HEK293T (cell line): ENCODE data around the gene HTT.

Source experiments
- CTCF ChIA-PET: fragments of 350-600 bp; formaldehyde crosslinking; extraction: SDS; loops from one replicate; lab custom pipeline; 2021; ENCODE audit warnings: antibody characterized with exemption, inconsistent platforms; lab: Yijun Ruan, JAX
- POLR2A ChIA-PET: fragments of 350-600 bp; formaldehyde crosslinking; extraction: SDS; loops from one replicate; lab custom pipeline; 2020; ENCODE audit warnings: antibody characterized with exemption, inconsistent platforms; lab: Yijun Ruan, JAX
- DNase-seq: peaks from one replicate; pipeline ENCODE4 v3.0.0; 2012; ENCODE audit warnings: mixed read lengths; ENCODE audit errors: extremely low spot score
- ARNT ChIP-seq: fragments of 450-650 bp; IDR thresholded peaks from 2 replicates; pipeline ENCODE4 v1.6.1; 2017; ENCODE audit warnings: mild to moderate bottlenecking
- BHLHE40 ChIP-seq: fragments of 450-650 bp; IDR thresholded peaks from 2 replicates; pipeline ENCODE4 v1.6.1; 2016; ENCODE audit warnings: mild to moderate bottlenecking, moderate library complexity, borderline replicate concordance
- CTBP1 ChIP-seq: fragments of 450-650 bp; IDR thresholded peaks from 2 replicates; pipeline ENCODE4 v1.6.1; 2016; ENCODE audit warnings: borderline replicate concordance
- ELF4 ChIP-seq: fragments of 450-650 bp; IDR thresholded peaks from 2 replicates; pipeline ENCODE4 v1.6.1; 2017; ENCODE audit warnings: antibody characterized with exemption
- FOXA1 ChIP-seq: fragments of 450-650 bp; IDR thresholded peaks from 2 replicates; pipeline ENCODE4 v1.6.1; 2016; ENCODE audit warnings: mild to moderate bottlenecking
- FOXK2 ChIP-seq: fragments of 450-650 bp; IDR thresholded peaks from 2 replicates; pipeline ENCODE4 v1.6.1; 2016; ENCODE audit warnings: mild to moderate bottlenecking
- FOXM1 ChIP-seq: fragments of 450-650 bp; IDR thresholded peaks from 2 replicates; pipeline ENCODE4 v1.6.1; 2017; ENCODE audit warnings: mild to moderate bottlenecking, borderline replicate concordance
- HDGF ChIP-seq: fragments of 450-650 bp; IDR thresholded peaks from 2 replicates; pipeline ENCODE4 v1.6.1; 2017; ENCODE audit warnings: antibody characterized with exemption, borderline replicate concordance
- L3MBTL2 ChIP-seq: fragments of 450-650 bp; conservative IDR thresholded peaks from 2 replicates; pipeline ENCODE4 v1.6.1; 2016; ENCODE audit warnings: mild to moderate bottlenecking
- LEF1 ChIP-seq: fragments of 450-650 bp; IDR thresholded peaks from 2 replicates; pipeline ENCODE4 v1.6.1; 2017; ENCODE audit warnings: mild to moderate bottlenecking, borderline replicate concordance
- NFRKB ChIP-seq: fragments of 450-650 bp; IDR thresholded peaks from 2 replicates; pipeline ENCODE4 v1.6.1; 2016; ENCODE audit warnings: mild to moderate bottlenecking, moderate library complexity
- PKNOX1 ChIP-seq: fragments of 450-650 bp; IDR thresholded peaks from 2 replicates; pipeline ENCODE4 v1.6.1; 2016
- SP1 ChIP-seq: fragments of 450-650 bp; IDR thresholded peaks from 2 replicates; pipeline ENCODE4 v1.6.1; 2017
- SUZ12 ChIP-seq: fragments of 450-650 bp; IDR thresholded peaks from 2 replicates; pipeline ENCODE4 v1.6.1; 2016; ENCODE audit warnings: mild to moderate bottlenecking
- TARDBP ChIP-seq: fragments of 450-650 bp; IDR thresholded peaks from 2 replicates; pipeline ENCODE4 v1.6.1; 2016
- ZNF384 ChIP-seq: fragments of 450-650 bp; IDR thresholded peaks from 2 replicates; pipeline ENCODE4 v1.6.1; 2016

HTT gene

DNA sequence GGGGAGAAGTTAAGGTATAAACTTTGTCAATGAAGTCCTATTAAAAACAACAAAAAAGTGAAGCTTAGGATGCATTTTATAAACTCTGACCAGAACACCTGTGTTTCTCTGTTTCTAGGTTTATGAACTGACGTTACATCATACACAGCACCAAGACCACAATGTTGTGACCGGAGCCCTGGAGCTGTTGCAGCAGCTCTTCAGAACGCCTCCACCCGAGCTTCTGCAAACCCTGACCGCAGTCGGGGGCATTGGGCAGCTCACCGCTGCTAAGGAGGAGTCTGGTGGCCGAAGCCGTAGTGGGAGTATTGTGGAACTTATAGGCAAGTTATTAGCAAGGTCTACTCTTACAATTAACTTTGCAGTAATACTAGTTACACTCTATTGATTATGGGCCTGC, 46.6 kb downstream of the HTT start:
- TF ChIP-seq FOXK2 (no peak), PKNOX1 (no peak), CTBP1 (no peak), ELF4 (no peak)
- ChIA-PET CTCF (interaction anchor here (0.7 kb wide), 1 partner anchor 15 kb away, joined by 3 read pairs; no protein-coding TSS in a partner anchor), POLR2A (no interaction called here)
- no peak for DNase-seq

DNA sequence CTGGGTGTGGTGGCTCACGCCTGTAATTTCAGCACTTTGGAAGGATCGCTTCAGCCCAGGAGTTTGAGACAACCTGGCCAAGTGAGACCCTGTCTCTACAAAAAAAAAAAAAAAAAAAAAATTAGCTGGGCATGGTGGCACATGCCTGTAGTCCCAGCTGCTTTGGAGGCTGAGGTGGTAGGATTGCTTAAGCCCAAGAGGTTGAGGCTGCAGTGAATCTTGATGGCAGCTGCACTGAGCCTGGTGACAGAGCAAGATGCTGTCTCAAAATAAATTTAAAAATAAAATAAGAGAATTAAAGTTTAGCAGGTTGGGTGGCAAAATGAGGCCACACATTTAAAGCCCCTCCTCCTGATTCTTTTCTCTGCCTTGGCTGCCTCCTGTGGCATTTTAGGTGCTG, 47.1 kb downstream of the HTT start:
- POLR2A ChIA-PET, result no interaction called here
- CTCF ChIA-PET, result interaction anchor here (1.0 kb wide), 1 partner anchor 20 kb away, joined by 3 read pairs; no protein-coding TSS in a partner anchor
- TF ChIP-seq BHLHE40 (no peak), ELF4 (no peak), LEF1 (no peak), TARDBP (no peak), NFRKB (no peak), CTBP1 (no peak), SP1 (no peak), SUZ12 (no peak), HDGF (no peak), ARNT (no peak), PKNOX1 (no peak), L3MBTL2 (no peak), FOXM1 (no peak), ZNF384 (no peak), FOXA1 (no peak), FOXK2 (no peak)
- DNase-seq, result no peak

GRCh38 chr4:3122081-3122563, 47.6 kb downstream of the HTT start:
- ChIA-PET CTCF (interaction anchor here (1.0 kb wide), 1 partner anchor 19 kb away, joined by 3 read pairs; no protein-coding TSS in a partner anchor), POLR2A (no interaction called here)
- TF ChIP-seq BHLHE40 (no peak), SP1 (no peak), NFRKB (no peak), FOXM1 (no peak), SUZ12 (no peak), LEF1 (no peak), HDGF (no peak), FOXK2 (no peak), L3MBTL2 (no peak)
- no peak for DNase-seq

GRCh38 chr4:3123181-3123671, 48.7 kb downstream of the HTT start:
- no peak for TF ChIP-seq BHLHE40
- no peak for TF ChIP-seq HDGF
- ChIA-PET CTCF (no interaction called here), POLR2A (no interaction called here)
- DNase-seq, result no peak

DNA sequence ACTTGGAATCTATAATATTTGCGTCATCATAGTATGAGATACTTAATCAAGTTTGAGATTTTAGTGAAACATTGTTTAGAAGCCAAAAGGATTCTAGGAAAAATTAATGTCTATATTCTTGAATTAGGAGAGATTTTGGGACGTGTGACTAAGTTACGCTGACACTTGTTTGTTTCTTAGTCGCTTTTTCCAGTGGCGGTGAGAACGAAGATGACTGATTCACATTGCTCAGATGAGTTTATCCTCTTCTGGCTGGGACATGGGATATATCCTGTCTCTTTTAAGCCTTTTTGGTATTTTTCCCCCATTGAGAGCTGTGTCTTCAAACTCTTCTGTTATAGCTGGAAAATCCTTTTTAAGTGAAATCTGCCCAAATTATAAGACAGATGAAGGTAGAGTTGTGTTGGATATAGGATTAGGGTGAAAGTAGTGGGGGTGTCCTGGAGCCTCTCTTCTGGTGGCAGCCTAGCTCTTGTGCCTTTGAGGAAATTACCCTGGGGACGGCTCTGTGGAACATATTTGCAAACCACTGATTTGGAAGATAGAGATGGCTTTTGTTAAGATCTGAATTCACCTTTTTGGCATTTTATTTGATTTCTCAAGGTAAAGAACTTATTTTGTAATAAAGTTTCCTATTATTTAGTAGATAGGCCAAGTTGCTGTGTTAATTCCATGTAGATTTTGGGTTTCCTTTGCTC, 49.7 kb downstream of the HTT start:
- ChIA-PET POLR2A (no interaction called here), CTCF (no interaction called here)
- TF ChIP-seq HDGF, result no peak
- TF ChIP-seq NFRKB, result no peak
- no peak for TF ChIP-seq SP1
- TF ChIP-seq SUZ12, result no peak
- TF ChIP-seq ZNF384, result no peak
- TF ChIP-seq PKNOX1, result no peak
- DNase-seq, result no peak

DNA sequence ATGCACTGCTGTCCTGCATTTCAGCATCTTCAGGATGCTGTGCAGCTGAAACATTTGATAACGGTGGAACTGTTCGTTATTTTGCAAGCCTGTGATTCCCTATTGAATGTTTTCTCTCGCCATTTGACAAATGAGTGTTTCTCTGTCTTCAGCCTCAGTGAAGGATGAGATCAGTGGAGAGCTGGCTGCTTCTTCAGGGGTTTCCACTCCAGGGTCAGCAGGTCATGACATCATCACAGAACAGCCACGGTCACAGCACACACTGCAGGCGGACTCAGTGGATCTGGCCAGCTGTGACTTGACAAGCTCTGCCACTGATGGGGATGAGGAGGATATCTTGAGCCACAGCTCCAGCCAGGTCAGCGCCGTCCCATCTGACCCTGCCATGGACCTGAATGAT, 52.6 kb downstream of the HTT start:
- CTCF ChIA-PET, result no interaction called here

More for the DNA sequence above, 52.6 kb downstream of the HTT start:
- TF ChIP-seq FOXM1, result no peak
- TF ChIP-seq PKNOX1, result no peak
- no peak for TF ChIP-seq LEF1
- TF ChIP-seq ARNT, result no peak
- no peak for TF ChIP-seq FOXK2
- TF ChIP-seq ZNF384, result no peak
- no peak for TF ChIP-seq HDGF
- TF ChIP-seq FOXA1, result no peak
- TF ChIP-seq SP1, result no peak
- TF ChIP-seq ELF4, result no peak
- TF ChIP-seq BHLHE40, result no peak
- TF ChIP-seq TARDBP, result no peak
- no peak for TF ChIP-seq NFRKB
- POLR2A ChIA-PET, result no interaction called here
- no peak for DNase-seq
